ENCODE results near the gene CLTCL1. TPM values are rescaled to one million over a fixed set of nuclear protein-coding genes. Genes with fewer than 3 reads are reported as not detected.

Gene CLTCL1
- total and polyA plus RNA-seq, 9 of the 15 experiments (the other 6 are each of a cell fraction or from before 2014, with no cell fraction given) = 1.1 to 11.7 (median 5.0) TPM

DNA sequence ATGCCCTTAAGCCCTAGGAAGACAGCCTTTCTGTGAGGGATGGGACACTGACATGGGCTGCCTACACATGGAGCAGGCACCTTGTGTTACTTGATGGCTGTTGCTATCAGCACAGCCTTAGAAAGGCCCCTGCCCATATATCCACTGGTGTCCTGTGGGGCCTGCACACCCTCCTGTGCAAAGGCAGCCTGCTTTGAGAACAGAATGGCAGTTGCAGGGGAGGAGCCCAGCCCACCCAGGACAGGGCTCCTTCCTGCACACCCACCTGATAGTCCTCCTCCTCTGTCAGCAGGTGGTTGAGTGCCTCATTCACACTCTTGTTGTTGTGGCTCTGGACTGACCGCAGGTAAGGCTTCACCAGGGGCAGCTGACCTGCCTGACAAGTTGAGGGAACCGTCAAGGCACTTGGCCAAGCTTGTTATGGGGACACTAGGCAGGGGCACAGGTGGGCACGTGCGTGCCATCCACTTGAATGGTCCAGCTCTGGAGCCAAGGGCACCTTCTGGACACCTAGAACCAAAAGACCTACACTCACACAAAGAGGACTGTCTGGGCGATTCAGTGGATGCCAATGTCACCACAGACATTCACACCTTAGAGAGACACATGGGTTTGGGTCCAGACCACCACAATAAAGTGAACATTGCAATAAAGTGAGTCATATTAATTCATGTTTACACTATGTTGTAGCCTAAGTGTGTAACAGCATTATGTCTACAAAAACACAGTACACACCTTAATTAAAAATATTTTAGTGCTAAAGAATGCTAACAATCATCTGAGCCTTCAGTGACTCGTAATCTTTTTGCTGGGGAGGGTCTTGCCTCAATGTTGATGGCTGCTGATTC, 103.6 kb downstream of the CLTCL1 start (continued):
- TF ChIP-seq ZHX1 (conservative IDR thresholded peaks at IDR 0.05; ENCODE audit: low read length) = no peak
- peak; percentile 9; the same call in 1 of the 2 replicates for TF ChIP-seq ATF1 (CRISPR knock-in tag; IDR thresholded peaks at IDR 0.05)
- no peak for TF ChIP-seq ATF1 (tag; IDR thresholded peaks at IDR 0.05)
- TF ChIP-seq STAT5A (IDR thresholded peaks at IDR 0.05; ENCODE audit: borderline replicate concordance, low read length) = no peak
- TF ChIP-seq TBL1XR1 (IDR thresholded peaks at IDR 0.05; ENCODE audit: low read length in 2 of 2) = no peak
- no peak for TF ChIP-seq ZNF175 (CRISPR knock-in tag; IDR thresholded peaks at IDR 0.05; ENCODE audit: low read depth)
- TF ChIP-seq HDAC6 (IDR thresholded peaks at IDR 0.05; ENCODE audit: low read depth, low read length) = 0 out of 2 replicates have a peak, but pooled peaks have one; percentile 49
- no peak for TF ChIP-seq CBX8 (IDR thresholded peaks at IDR 0.05; ENCODE audit: borderline replicate concordance, extremely low read depth, low read depth, low read length, poor library complexity, severe bottlenecking)
- no peak for TF ChIP-seq TSC22D4 (tag; IDR thresholded peaks at IDR 0.05)
- no peak for TF ChIP-seq ZNF23 (CRISPR knock-in tag; IDR thresholded peaks at IDR 0.05)
- TF ChIP-seq ZNF830 (CRISPR knock-in tag; IDR thresholded peaks at IDR 0.05) = no peak
- no peak for TF ChIP-seq NR3C1 (CRISPR knock-in tag; IDR thresholded peaks at IDR 0.05)
- no peak for TF ChIP-seq ZNF12 (CRISPR knock-in tag; IDR thresholded peaks at IDR 0.05)
- no peak for TF ChIP-seq CBX2 (IDR thresholded peaks at IDR 0.05; ENCODE audit: insufficient read depth, low read length, poor library complexity, severe bottlenecking)
